Stimulated activated CD4-positive, alpha-beta T cell treated with anti-CD3 and anti-CD28 coated beads, Interleukin-2, amount 100 ng/mL, for 48 hours (primary cell): ENCODE data around the gene SPANXN4.

Experiments
- DNase-seq, 2 donors: peaks; one replicate each; pipeline ENCODE4 v3.0.0-alpha.2; 2020

The SPANXN4 gene, protein sequence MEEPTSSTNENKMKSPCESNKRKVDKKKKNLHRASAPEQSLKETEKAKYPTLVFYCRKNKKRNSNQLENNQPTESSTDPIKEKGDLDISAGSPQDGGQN

DNA sequence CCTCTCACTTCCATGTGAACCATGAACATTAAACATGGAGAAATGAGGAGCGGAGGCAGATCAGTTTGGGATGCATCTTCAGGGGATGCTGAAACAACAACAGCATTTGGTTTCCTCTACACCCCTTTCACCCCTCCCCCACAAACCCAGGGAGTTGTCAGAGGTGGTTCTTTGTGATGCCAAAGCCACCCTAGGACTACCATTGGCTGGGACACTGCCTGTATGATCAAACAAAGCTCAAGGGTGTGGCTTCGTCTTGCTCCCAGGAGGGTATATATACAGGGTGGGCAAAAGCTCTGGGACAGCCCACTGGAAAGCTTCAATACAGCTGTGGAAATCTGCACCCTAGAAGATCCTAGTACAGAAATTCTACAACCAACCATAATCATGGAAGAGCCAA, at the start of gene SPANXN4:
TSS of gene SPANXN4 (plus strand) at position 301 of the 400 bp plus-strand sequence. CDS start at position 388, 87 bp downstream.
- no peak for DNase-seq

DNA sequence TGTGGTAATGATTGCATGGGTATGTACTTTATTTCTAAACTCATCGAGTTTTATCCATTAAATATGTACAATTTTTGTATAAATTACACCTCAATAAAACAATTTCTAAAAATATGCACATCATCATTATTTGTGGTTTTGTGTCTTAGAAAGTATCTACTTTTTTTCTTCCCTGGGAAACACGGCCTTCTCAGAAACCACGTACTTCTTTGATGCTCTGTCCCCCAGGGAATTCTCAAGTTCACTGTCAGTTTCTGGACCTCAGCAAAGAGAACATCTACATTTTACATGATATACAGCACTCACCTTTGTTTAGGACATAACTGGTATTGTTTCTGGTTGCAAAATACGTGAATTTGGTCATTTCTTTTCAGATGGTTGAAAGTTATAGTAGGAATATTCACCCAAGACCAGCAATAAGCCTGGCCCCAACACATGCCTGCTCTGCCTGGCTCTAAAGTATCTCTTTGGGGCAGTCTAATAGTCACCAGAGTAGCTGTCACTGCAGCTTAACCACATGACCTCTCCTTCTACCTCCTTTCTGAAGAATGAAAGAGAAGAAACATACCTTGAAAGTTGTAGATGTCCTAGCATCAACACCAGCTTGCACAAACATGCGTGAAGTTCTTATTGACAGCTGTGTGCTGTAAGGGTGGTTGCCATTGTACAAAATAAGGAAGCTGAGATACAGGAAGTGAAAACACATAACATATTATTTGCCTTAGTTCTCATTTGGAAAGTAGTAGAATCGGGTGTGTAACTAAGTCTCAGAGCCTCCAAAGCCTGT, 48.4 kb upstream of the SPANXN4 start:
- DNase-seq = no peak

DNA sequence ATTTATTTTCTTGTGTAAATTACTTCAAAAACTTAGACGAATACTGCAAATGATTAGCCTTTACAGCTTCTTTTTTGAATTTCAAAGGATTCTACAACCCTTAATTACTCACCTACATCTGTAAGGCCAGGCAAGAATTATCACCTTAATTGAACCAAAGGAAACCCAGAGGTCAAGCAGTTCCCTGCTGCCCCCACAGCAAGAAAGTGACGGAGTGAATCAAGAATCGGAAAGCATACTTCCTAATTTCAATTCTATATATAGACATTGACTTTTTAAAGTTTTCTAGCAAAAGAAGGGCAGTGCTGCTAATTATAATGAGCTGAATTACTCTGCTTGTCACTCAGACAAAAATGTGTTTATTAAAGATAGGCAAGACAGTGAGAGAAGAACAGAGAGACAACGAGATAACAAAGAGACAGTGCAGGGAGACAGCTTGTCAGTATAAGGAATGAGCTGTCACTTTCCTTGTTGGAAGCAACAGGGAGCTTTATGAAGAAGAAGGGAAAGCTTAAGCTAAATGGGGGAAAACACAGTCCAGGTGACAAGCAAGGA, 47.5 kb upstream of the SPANXN4 start:
- DNase-seq = no peak

DNA sequence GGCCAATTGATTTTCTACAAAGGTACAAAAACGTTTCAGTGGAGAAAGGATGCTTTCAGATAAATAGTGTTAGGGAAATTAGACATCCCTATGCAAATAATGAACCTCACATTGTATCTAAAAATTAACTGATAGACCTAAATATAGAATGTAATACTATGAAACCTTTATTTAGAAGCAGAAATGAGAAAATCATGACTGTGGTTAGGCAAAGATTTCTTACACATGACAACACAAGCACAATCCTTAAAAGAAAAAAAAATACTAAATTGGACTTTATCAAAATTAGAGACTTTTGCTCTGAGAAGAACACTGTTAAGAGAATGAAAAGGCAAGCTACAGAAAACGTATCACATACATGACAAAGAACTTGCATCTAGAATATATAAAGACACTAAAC, 43.0 kb upstream of the SPANXN4 start:
- DNase-seq = no peak

DNA sequence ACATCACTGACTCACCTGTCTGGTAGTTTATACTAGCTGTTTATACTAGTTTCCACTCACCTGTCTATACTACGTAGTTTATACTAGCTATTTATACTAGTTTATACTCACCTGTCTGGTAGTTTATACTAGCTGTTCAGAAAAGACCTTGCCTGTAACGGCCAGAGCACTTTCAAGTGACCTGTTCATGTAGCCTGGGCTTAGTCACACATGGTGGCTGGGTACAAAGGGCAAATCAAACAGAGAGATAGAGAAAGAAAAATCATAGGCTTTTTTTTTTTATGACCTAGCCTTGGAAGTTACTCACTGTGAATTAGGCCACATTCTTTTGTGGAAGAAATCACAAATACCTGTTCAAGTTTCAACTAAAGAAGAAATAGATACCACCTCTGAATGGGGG, 30.7 kb upstream of the SPANXN4 start:
- no peak for DNase-seq

DNA sequence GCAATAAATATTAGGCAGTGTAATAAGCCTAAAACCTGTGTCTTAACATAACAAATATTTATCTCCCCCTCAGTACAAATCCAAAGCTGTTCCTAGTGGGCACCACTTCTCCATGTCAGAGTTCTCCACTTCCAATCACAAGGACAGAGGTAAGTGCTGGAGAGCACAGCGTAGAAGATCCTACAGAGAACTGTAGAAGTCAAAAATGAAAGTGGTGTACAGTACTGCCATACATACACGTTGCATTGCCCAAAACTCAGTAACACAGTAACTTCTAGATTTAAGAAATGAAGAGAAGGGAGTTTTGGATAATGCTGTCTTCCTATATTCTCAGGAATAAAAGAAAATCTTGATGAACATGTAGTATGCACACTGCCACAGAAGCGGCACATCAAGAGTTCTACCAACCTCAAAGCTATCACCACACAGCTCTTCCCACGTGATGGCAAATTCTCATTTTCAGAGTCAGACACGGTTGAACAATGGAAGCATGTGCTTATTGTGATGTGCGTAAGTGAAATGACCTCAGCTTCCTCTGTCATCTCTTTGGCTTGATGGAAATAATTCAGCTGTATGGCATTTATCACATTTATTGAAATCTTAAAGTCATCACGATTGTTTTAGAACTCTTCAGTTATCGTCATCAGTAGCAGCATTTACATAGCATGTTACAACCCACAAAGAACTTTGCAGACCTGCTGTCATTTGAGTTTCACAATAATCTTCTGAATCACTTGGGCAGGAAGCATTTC, 27.1 kb upstream of the SPANXN4 start:
- DNase-seq = no peak

DNA sequence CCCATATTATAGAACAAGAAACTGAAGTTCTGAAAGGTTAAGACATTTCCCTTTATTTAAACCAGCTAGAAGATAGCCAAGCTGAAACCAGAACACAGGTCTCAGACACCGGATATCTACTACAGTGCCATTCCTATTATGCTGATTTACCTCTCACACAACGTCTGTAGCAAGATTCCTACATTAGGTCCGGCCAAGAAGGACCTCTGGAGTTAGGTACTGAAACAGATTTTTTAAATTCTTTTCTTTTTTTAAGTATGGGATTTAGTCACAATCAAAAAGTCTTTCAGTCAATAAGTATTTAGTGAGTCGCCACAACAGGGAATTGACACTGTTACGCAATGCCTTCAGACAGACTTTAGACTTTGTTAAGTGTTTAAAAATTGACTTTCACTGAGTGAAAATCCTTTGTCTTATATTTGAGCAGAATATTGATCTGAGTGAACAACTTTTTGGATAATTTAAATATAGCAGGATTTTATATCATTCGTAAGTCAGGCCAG, 26.5 kb upstream of the SPANXN4 start:
- no peak for DNase-seq

DNA sequence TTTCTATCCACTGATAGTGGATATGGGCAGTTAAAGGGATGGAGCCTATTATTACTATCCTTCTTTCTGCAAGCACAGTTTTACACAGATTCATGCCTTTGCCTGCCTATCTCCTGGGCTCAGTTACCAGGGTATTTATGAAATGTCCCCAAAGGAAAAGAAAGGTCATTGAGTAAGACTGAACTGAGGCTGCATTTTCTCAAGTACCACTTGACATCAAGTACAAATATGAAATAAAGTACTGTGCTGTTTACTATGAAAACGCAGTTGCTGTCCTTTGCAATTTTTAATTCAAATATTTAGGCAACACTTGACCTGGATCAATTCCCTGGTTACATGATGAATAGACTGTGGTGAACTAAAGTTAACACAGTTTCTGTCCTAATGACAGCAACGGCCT, 23.5 kb upstream of the SPANXN4 start:
- DNase-seq = no peak

DNA sequence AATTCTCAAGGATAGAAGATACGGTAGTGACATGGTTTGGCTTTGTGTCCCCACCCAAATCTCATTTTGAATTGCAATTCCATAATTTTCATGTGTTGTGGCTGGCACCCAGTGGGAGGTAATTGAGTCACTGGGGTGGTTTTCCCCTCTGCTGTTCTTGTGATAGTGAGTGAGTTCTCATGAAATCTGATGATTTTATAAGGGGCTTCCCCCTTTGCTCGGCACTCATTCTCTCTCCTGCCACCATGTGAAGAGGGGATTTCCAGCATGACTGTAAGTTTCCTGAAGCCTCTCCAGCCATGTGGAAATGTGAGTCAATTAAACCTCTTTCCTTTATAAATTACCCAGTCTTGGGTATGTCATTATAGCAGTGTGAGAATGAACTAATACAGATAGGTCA, 8.5 kb upstream of the SPANXN4 start:
- DNase-seq = no peak

DNA sequence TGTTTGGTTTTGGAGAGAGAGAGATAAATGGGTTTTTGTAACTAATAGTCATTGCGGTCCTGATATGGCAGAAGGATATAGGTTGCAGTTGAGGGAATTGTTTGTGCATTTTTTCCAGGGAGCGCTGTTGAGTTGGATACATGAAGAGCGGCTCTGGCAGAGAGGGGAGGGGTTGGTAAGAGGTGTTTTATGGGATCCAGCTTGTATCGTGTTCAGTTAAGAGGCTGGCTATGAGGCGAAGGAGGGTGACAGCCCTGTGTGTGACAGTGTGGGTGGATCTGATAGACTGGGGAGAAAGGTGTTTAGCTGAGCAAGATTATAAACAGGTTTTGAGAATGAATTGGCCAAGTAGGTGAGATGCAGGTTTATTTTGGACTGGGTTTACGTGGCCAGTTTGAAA, 1.5 kb downstream of the SPANXN4 start:
- DNase-seq = no peak

DNA sequence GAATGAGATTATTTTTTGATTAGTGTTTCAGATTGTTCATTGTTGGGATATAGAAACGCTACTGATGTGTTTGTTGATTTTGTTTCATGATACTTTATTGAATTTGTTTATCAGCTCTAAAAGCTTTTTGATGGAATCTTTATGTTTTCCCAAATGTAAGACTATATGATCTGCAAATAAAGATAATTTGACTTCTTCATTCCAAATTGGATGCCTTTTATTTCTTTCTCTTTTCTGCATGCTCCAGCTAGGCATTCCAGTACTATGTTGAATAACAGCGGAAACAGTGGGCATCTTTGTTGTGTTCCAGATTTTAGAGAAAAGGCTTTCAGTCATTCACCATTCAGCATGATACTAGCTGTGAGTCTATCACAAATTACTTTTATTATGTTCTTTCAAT, 21.8 kb downstream of the SPANXN4 start:
- no peak for DNase-seq

DNA sequence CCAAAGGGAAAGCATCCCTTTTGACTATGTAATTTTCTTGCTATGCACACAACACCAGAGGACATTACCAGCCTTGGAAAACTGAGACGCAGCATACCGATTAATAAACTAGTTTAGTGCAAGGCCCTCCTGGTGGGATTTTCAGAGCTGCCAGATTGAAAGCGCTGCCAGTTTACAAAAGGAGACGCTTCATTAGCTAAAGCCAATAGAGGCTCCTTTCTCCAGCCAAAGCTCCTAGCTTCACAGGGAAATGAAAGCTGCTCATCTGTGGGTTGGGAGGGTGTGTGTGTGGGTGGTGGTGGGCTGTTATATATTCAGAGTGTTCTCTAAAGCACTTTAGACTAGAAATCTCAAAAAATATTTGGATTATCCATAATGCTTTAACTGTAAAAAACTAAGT, 32.4 kb downstream of the SPANXN4 start:
- no peak for DNase-seq

DNA sequence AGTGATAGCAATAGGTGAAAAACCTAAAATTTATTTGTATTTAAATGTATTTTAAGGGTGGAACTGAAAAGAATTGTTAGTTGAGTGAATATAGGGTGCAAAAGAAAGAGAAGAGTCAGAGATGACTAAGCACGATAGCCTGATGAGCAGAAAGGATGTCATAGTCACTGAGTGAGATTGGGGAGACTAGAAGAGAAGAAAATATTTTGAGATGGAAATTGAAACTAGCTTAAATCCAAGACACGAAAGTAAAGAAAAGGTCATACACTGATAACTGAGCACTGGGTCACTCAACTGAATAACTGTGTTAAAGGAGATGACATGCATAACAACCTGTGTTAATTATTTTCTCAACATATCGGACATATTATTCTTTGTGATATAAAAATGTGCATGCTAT, 55.5 kb downstream of the SPANXN4 start:
- no peak for DNase-seq

DNA sequence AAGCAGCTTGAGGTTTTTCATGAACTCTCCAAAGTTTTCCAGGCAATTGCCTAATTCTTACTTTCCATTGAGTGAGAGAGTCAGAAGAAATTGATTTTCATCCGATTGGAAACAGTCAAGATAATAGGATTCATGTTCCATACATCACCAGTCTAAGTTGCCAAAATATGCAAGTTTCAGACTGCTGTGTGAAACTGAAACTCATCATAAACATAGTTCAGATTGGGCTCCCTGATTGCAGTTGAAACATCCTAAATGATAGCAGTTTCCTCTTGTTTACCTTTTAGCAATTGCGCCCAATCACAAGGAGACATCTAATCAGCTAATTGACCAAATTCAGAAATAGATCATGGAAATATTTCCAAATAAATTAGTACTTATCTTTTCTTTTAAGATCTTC, 56.8 kb downstream of the SPANXN4 start:
- no peak for DNase-seq
